Thymus (tissue), 11 donors: Measurements from ENCODE around the gene CTBP2. TPM values are rescaled to one million over a fixed set of nuclear protein-coding genes. Genes with fewer than 3 reads are reported as not detected.
"Not testable (repeated sequence)": the region's sequence is repeated elsewhere in the genome, so short reads cannot be mapped to it uniquely, and the experiment has no call there.

Experiments used
- DNase-seq, 9 donors: peaks; one replicate each; pipeline ENCODE4 v3.0.0-alpha.2; 2013; ENCODE audit warnings: low spot score in 9 of 9, low read depth in 6 of 9, missing footprints in 1 of 9
- H3K27ac ChIP-seq, 2 donors: one replicate each; pipeline ENCODE4 v1.5.1; 2013; ENCODE audit warnings: control low read depth in 1 of 2, low read depth in 1 of 2, low read length in 1 of 2, mild to moderate bottlenecking in 1 of 2, moderate library complexity in 1 of 2
- H3K27me3 ChIP-seq, 2 donors: one replicate each; pipeline ENCODE4 v1.5.1; 2013; ENCODE audit warnings: low read length in 1 of 2; ENCODE audit not compliant: control insufficient read depth in 2 of 2, insufficient read depth in 1 of 2
- H3K36me3 ChIP-seq, 2 donors: one replicate each; pipeline ENCODE4 v1.5.1; 2013; ENCODE audit warnings: low read length in 1 of 2, mild to moderate bottlenecking in 1 of 2, moderate library complexity in 1 of 2; ENCODE audit not compliant: control insufficient read depth in 2 of 2, insufficient read depth in 2 of 2
- H3K4me1 ChIP-seq, 2 donors: one replicate each; pipeline ENCODE4 v1.5.1; 2013; ENCODE audit warnings: low read length in 2 of 2; ENCODE audit not compliant: control insufficient read depth in 2 of 2, insufficient read depth in 2 of 2
- H3K4me3 ChIP-seq, 2 donors: one replicate each; pipeline ENCODE4 v1.5.1; 2013; ENCODE audit warnings: low read length in 2 of 2, control low read depth in 1 of 2, mild to moderate bottlenecking in 1 of 2
- H3K9me3 ChIP-seq, 2 donors: one replicate each; pipeline ENCODE4 v1.5.1; 2013; ENCODE audit warnings: low read length in 1 of 2, mild to moderate bottlenecking in 1 of 2; ENCODE audit not compliant: control insufficient read depth in 2 of 2, insufficient read depth in 1 of 2
- WGBS: extraction: QIAGEN DNeasy Blood & Tissue Kit; methylation state at CpG from one replicate; pipeline ENCODE4 v1.1.7; 2013; 5-methylcytosine and 5-hydroxymethylcytosine counted together
- polyA plus RNA-seq: library from polyadenylated mRNA; stranded (reverse); fragments of 200-250 nt; gene quantifications from one replicate; pipeline ENCODE4 v1.2.3, GENCODE V29; 2013
- total RNA-seq: library from RNA; stranded (reverse); fragments of 120-200 nt; gene quantifications from one replicate; pipeline ENCODE4 v1.2.4, GENCODE V29; 2013
- donor health status: healthy.

The CTBP2 gene
- total and polyA plus RNA-seq, 2 donors: 7.1 to 14.6 TPM

GRCh38 chr10:125085258-125086054, 74.9 kb downstream of the CTBP2 start:
- H3K27ac ChIP-seq: no peak overlapping the region
- DNase-seq: no peak
- no peaks in the 10 kb centered on the region for H3K9me3 ChIP-seq
- H3K4me3 ChIP-seq: no peak overlapping the region
- 95% methylated on average over 17 of the region's 17 CpGs for WGBS
- H3K4me1 ChIP-seq: peaks cover 0 to 3% of the 10 kb centered on the region in 2 donors
- H3K36me3 ChIP-seq: no peaks in the 10 kb centered on the region
- no peaks in the 10 kb centered on the region for H3K27me3 ChIP-seq

DNA sequence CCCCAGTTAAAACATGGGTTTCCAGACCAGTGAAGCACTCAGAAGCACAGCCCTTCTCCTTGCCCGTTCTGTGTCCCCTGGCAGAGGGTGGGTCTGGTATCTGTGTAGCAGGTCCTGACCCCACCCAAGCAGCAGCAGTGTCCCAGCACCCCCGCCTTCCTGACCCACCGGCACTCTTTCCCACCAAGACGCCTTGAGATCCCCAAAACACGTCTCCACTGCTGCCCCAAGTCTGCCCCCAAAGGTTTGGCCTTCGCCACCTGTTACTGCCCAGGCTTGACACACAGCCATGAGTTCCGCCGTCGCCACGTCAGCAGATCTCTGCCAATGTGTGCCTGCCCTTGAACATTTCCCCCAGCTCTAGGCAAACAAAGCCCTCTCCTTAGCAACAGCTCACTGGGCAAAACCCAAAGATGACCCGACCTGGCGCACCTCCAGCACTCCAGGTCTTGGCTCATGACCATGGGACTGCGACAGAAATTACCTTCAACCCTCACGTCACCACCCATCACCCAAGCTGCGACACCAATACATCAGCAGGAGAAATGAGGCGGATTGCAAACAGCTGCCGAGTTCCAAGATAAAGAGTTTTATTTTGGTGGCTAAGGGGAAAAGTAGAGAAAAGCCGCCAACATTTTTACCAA, 75.6 kb downstream of the CTBP2 start:
- H3K36me3 ChIP-seq: no peaks in the 10 kb centered on the region
- 96% methylated on average over 18 of the region's 18 CpGs for WGBS
- no peak overlapping the region for H3K27ac ChIP-seq
- no peaks in the 10 kb centered on the region for H3K9me3 ChIP-seq
- no peaks in the 10 kb centered on the region for H3K27me3 ChIP-seq
- H3K4me1 ChIP-seq: peaks cover 0 to 3% of the 10 kb centered on the region in 2 donors
- no peak overlapping the region for H3K4me3 ChIP-seq
- no peak for DNase-seq

DNA sequence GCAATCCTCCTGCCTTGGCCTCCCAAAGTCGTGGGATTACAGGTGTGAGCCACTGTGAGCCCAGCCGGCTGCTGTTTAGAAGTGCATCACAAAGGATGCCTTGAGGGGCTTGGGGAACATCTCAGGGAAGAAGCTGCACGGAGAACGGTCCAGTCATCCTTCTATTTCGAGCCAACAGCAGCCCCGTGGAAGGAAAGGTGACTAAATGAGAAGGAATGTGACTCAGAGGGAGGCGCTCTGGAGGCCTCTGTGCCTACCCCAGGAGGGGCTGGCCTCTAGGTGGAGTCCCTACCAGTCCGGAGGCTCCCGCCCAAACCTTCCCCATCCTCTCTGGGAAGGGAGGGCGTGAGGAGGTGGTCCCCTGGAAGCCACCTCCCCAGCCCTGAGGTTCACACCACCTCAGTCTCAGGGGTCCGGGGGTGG, 76.2 kb downstream of the CTBP2 start:
- no peak for DNase-seq
- peaks cover 0 to 3% of the 10 kb centered on the region in 2 donors for H3K4me1 ChIP-seq
- 96% methylated on average over 11 of the region's 11 CpGs for WGBS

DNA sequence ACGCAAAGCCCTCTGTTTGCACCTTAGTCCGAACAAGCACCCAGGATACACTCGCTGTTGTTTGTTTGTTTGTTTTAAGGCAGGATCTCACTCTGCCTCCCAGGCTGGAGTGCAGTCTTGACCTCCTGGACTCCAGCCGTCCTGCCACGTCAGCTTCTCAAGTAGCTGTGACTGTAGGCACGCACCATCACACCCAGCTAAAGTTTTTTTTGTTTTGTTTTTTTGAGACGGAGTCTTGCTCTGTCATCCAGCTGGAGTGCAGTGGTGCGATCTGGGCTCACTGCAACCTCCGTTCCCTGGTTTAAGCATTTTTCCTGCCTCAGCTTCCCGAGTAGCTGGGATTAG, 76.8 kb downstream of the CTBP2 start:
- H3K36me3 ChIP-seq: no peaks in the 10 kb centered on the region
- H3K4me1 ChIP-seq: peaks cover 0 to 3% of the 10 kb centered on the region in 2 donors
- H3K4me3 ChIP-seq: no peak overlapping the region
- H3K9me3 ChIP-seq: no peaks in the 10 kb centered on the region
- no peaks in the 10 kb centered on the region for H3K27me3 ChIP-seq
- H3K27ac ChIP-seq: no peak overlapping the region
- 96% methylated on average over 10 of the region's 10 CpGs for WGBS
- no peak for DNase-seq

More for the DNA sequence above, 76.2 kb downstream of the CTBP2 start:
- Histone ChIP-seq H3K9me3 (no peaks in the 10 kb centered on the region), H3K27me3 (no peaks in the 10 kb centered on the region), H3K27ac (no peak overlapping the region), H3K36me3 (no peaks in the 10 kb centered on the region), H3K4me3 (no peak overlapping the region)

DNA sequence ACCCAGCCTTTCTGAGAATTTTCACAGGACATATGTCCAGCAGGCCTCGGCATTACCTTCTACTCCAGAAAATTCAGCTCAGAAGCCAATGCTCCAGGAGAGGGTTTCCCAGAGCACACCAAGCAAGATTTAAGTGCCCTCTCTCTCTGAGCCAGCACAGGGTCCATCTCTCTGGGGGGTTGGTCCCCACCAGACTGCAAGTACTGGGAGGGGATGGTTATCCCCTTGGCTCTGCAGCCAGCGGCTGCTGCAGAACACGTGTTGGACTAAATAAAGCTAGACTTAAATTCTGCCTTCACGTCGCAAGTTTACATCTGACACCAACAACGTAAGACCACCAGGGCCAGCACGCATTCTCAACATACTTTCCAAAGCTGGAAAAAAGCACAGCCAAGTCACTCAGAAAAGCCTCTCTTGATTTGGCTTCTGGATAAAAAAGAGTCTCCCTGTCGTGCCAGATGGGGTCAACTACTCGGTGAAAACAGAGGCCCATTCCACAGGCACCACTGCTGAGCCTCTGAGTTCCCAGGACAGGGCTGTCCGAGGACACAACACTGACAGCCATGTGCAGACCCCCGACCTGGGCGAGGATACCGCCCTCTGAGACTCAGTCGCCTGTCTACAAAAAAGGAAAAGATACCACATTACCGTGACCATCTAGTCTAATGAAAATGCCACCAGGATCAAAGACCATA, 77.3 kb downstream of the CTBP2 start:
- Histone ChIP-seq H3K4me1 (peaks cover 0 to 3% of the 10 kb centered on the region in 2 donors), H3K36me3 (no peaks in the 10 kb centered on the region), H3K9me3 (no peaks in the 10 kb centered on the region), H3K27me3 (no peaks in the 10 kb centered on the region), H3K4me3 (no peak overlapping the region), H3K27ac (no peak overlapping the region)
- 98% methylated on average over 15 of the region's 15 CpGs for WGBS
- no peak for DNase-seq

GRCh38 chr10:125082471-125082870, 77.9 kb downstream of the CTBP2 start:
- not testable (repeated sequence) for DNase-seq, H3K27me3 ChIP-seq, H3K4me3 ChIP-seq, H3K4me1 ChIP-seq, H3K27ac ChIP-seq, H3K9me3 ChIP-seq, H3K36me3 ChIP-seq
- 98% methylated on average over 13 of the region's 13 CpGs for WGBS

DNA sequence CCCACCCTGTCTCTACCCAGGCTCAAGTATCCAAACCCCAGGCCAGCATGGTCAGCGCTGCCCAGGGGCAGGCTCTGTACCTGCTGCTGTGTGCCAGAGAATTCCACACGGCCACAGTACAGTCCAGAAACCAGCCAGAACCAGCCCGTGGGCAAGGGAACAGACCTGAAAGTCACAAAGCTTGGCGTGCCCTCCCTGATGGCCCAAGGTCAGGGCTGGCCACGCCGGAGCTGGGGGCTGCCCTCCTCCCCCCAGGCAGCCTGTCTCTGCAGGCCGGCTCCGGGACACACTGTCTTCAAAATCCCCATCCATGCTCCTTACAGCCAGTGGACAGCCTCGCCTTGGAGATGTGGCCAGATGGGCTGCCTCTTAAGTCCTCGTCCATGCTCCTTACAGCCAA, 78.4 kb downstream of the CTBP2 start:
- Histone ChIP-seq H3K4me3 (no peak overlapping the region), H3K36me3 (no peaks in the 10 kb centered on the region), H3K27ac (no peak overlapping the region), H3K4me1 (no peaks in the 10 kb centered on the region), H3K9me3 (no peaks in the 10 kb centered on the region), H3K27me3 (no peaks in the 10 kb centered on the region)
- 95% methylated on average over 10 of the region's 10 CpGs for WGBS
- no peak for DNase-seq

DNA sequence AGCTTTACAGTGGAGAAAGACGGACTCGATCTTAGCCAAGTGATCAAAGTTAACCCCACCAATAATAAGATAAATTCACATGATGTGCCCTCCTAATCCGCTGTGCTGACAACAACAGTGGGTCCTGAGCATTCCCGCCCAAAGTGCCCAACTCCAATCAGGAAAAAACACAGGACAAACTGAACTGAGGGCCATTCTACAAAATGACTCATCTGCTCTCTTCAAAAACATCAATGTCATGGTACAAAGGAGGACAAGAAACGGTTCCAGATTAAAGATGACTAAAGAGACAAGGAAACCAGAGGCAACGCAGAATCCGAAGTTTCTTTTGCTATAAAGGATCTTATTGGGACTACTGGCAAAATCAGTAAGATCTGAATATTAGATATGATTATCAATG, 79.4 kb downstream of the CTBP2 start:
- WGBS: 97% methylated on average over 7 of the region's 7 CpGs
- no peaks in the 10 kb centered on the region for H3K4me1 ChIP-seq
- DNase-seq: no peak
- H3K4me3 ChIP-seq: no peak overlapping the region
- no peaks in the 10 kb centered on the region for H3K27me3 ChIP-seq
- no peaks in the 10 kb centered on the region for H3K36me3 ChIP-seq
- no peaks in the 10 kb centered on the region for H3K9me3 ChIP-seq
- H3K27ac ChIP-seq: no peak overlapping the region

DNA sequence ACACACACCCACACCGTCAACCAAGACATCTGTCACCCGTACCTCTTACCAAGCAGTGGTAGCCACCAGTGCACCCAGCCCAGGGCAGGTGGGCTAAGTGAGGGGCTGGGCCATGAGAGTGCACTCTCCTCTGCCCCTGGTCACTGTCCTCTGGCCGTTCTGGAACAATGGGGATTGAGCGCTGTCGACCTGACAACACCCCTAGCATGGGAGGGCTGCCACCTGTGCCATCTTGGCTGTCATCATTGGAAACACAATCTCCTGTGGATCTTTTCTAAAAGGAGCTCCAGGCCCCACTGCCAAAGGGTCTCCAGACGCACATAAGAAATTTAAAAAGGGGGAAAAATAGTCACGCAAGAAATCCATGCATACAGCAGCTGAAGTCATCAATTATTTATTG, 80.1 kb downstream of the CTBP2 start:
- Histone ChIP-seq H3K4me3 (no peak overlapping the region), H3K27ac (no peak overlapping the region), H3K36me3 (no peaks in the 10 kb centered on the region), H3K27me3 (no peaks in the 10 kb centered on the region), H3K9me3 (no peaks in the 10 kb centered on the region), H3K4me1 (no peaks in the 10 kb centered on the region)
- DNase-seq: no peak
- WGBS: 96% methylated on average over 7 of the region's 7 CpGs
